Spleen (tissue), 7 donors: Measurements from ENCODE around the gene METAP2.

Experiments used
- POLR2A ChIP-seq, 3 donors: fragments of 450-650 bp; IDR thresholded peaks; one replicate each; pipeline ENCODE4 v1.5.1; 2017; ENCODE audit warnings: antibody characterized with exemption in 3 of 3, mild to moderate bottlenecking in 1 of 3
- POLR2AphosphoS5 ChIP-seq, 3 donors: sonication (generic); formaldehyde crosslinking; IDR thresholded peaks; one replicate each; pipeline ENCODE4 v1.5.1; 2017; ENCODE audit warnings: antibody characterized with exemption in 3 of 3
- TF ChIP-seq, protein P1 (sequence below), 11 experiments: fragments of 200-600 bp in 7 of 11; fragments of 450-650 bp in 4 of 11; sonication (generic) in 4 of 11; IDR thresholded peaks in 8 of 11; conservative IDR thresholded peaks in 3 of 11; 1 replicate in 7 of 11; 2 replicates in 4 of 11; pipeline versions ENCODE4 v1.4.0 to v1.8.0; 2016 to 2021; ENCODE audit warnings: antibody characterized with exemption in 11 of 11, inconsistent platforms in 4 of 11, mild to moderate bottlenecking in 1 of 11
- donor health status: DM: no; HTN: no; CAD: no; lungs with moderate emphysema.
- donor health status: DM: no; HTN: no; CAD: no.
- donor health status: DM: no; HTN: no; CAD: no.

DNA sequence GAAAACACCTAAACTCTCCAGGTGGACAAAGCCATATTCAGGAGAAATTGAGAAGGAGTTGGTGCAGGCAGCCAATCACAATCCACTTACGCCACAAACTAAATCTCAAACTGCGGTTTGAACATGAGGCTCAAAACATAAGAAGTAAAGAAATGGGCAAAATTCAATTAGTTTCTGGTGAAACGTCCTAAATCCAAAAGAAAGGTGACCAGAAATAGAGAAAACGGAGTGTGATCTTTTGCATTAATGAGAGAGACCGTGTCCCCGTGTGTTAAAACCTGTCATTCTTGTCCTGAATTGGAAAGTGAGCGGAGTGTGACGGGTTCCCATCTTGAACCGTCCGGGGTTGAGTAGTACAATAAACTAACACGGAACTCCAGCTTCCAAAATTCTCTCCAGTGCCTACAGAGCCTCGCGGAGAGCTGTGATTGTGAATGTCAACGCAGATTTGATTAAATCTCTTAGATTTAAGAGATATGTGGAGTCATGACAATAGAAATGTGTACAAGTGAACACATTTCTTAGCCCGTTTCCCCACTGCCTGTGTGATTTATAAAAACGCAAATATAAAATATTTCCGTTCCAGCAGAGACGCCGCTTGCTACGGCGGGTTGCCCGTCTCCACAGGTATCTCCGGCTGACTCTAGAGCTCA lies 595 bp upstream of the METAP2 start:
- no peak for TF ChIP-seq POLR2AphosphoS5 (IDR thresholded peaks at IDR 0.05)
- TF ChIP-seq, protein P1, sequence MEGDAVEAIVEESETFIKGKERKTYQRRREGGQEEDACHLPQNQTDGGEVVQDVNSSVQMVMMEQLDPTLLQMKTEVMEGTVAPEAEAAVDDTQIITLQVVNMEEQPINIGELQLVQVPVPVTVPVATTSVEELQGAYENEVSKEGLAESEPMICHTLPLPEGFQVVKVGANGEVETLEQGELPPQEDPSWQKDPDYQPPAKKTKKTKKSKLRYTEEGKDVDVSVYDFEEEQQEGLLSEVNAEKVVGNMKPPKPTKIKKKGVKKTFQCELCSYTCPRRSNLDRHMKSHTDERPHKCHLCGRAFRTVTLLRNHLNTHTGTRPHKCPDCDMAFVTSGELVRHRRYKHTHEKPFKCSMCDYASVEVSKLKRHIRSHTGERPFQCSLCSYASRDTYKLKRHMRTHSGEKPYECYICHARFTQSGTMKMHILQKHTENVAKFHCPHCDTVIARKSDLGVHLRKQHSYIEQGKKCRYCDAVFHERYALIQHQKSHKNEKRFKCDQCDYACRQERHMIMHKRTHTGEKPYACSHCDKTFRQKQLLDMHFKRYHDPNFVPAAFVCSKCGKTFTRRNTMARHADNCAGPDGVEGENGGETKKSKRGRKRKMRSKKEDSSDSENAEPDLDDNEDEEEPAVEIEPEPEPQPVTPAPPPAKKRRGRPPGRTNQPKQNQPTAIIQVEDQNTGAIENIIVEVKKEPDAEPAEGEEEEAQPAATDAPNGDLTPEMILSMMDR (IDR thresholded peaks at IDR 0.05 in 8 of 11, conservative IDR thresholded peaks at IDR 0.05 in 3 of 11) = no peak
- no peak for TF ChIP-seq POLR2A (IDR thresholded peaks at IDR 0.05)
